Panc1 (cell line): Measurements from ENCODE around the gene ADAMTS9. TPM values are rescaled to one million over a fixed set of nuclear protein-coding genes. Genes with fewer than 3 reads are reported as not detected.

Experiments used
- ATAC-seq: fragments of 200-7000 bp; cut with Tn5 transposase; 2 replicates; pipeline ENCODE4 v1.9.1; 2020; ENCODE audit warnings: mild to moderate bottlenecking, moderate library complexity
- BruUV-seq: library from RNA; stranded (reverse); fragments of 400-500 nt; replicated peaks from 2 replicates; lab custom pipeline; 2021; lab: Mats Ljungman, UMichigan
- CTCF ChIA-PET: fragments of 300-600 bp; sonication (Branson Sonifier 250); formaldehyde crosslinking; loops from one replicate; lab custom pipeline; 2022; ENCODE audit warnings: antibody characterized with exemption; lab: Charles Lee
- POLR2A ChIA-PET: fragments of 300-600 bp; sonication (Branson Sonifier 250); formaldehyde crosslinking; loops from one replicate; lab custom pipeline; 2022; ENCODE audit warnings: antibody characterized with exemption; lab: Charles Lee
- DNase-seq: peaks from one replicate; pipeline ENCODE4 v3.0.0-alpha.2; 2010; ENCODE audit warnings: low read depth, low spot score
- H3K27ac ChIP-seq: 2 replicates; pipeline ENCODE4 v1.5.1; 2011; ENCODE audit warnings: mild to moderate bottlenecking, low read length, inconsistent platforms
- H3K27me3 ChIP-seq: fragments of 200-500 bp; sonication (Bioruptor generic); 2 replicates; pipeline ENCODE4 v1.6.0; 2014; ENCODE audit warnings: low read length, inconsistent platforms; ENCODE audit not compliant: control insufficient read depth, insufficient read depth
- H3K36me3 ChIP-seq: fragments of 200-500 bp; sonication (Bioruptor generic); 2 replicates; pipeline ENCODE4 v1.5.1; 2014; ENCODE audit warnings: inconsistent platforms, mild to moderate bottlenecking, low read length, moderate library complexity; ENCODE audit not compliant: control insufficient read depth, insufficient read depth
- H3K4me1 ChIP-seq: 2 replicates; pipeline ENCODE4 v1.5.1; 2011; ENCODE audit warnings: inconsistent platforms, mild to moderate bottlenecking, low read length, moderate library complexity; ENCODE audit not compliant: control insufficient read depth, insufficient read depth
- H3K4me3 ChIP-seq, 2 experiments: 2 replicates each; pipeline ENCODE4 v1.5.1; 2011 to 2012; ENCODE audit warnings: low read depth in 2 of 2, low read length in 2 of 2, mild to moderate bottlenecking in 2 of 2, inconsistent platforms in 1 of 2, moderate library complexity in 1 of 2
- H3K9me3 ChIP-seq: fragments of 200-500 bp; sonication (Bioruptor generic); 2 replicates; pipeline ENCODE4 v1.5.1; 2014; ENCODE audit warnings: low read depth, mild to moderate bottlenecking, inconsistent platforms, low read length, moderate library complexity; ENCODE audit not compliant: control insufficient read depth, insufficient read depth
- POLR2AphosphoS5 ChIP-seq: IDR thresholded peaks from 2 replicates; pipeline ENCODE4 v1.6.1; 2012; ENCODE audit warnings: mild to moderate bottlenecking, low read depth, low read length, moderate library complexity
- SIN3A ChIP-seq: IDR thresholded peaks from 2 replicates; pipeline ENCODE4 v1.6.1; 2012; ENCODE audit warnings: low read depth, mild to moderate bottlenecking, low read length, moderate library complexity, borderline replicate concordance; ENCODE audit not compliant: insufficient read depth
- TCF7L2 ChIP-seq: IDR thresholded peaks from 2 replicates; pipeline ENCODE4 v1.6.1; 2011; ENCODE audit warnings: mild to moderate bottlenecking, low read depth, low read length, inconsistent platforms
- in situ Hi-C: cut with HindIII; loops from 2 replicates; pipeline ENCODE4 v1.10.0; 2016; ENCODE audit warnings: low sequenced_read_pairs, low pct_unique_long_range_greater_than_20kb
- intact Hi-C: fragments of 100-400 bp; cut with micrococcal nuclease; formaldehyde crosslinking; loops from one replicate; pipeline ENCODE4 v1.10.0; 2022; ENCODE audit not compliant: unreplicated experiment
- total RNA-seq: library from RNA; stranded (reverse); gene quantifications from one replicate; pipeline ENCODE4 v1.2.1, GENCODE V29; 2021; ENCODE audit not compliant: unreplicated experiment
- TF ChIP-seq, protein P1 (sequence below), 2 experiments: IDR thresholded peaks; 2 replicates each; pipeline ENCODE4 v1.6.1; 2011 to 2012; ENCODE audit warnings: low read depth in 2 of 2, control low read depth in 1 of 2, low read length in 1 of 2, mild to moderate bottlenecking in 1 of 2, moderate library complexity in 1 of 2; ENCODE audit not compliant: insufficient read depth in 1 of 2
- TF ChIP-seq, protein P2 (sequence below): fragments of 450-650 bp; IDR thresholded peaks from 2 replicates; pipeline ENCODE4 v1.5.1; 2017; ENCODE audit warnings: mild to moderate bottlenecking

Gene ADAMTS9
- total RNA-seq, 1 experiment from 2014 or later = 0.05 TPM

GRCh38 chr3:64645243-64645642 is 42.6 kb downstream of the ADAMTS9 start:
- TF ChIP-seq POLR2AphosphoS5 (no peak), TCF7L2 (no peak), SIN3A (no peak)
- TF ChIP-seq, protein P1, sequence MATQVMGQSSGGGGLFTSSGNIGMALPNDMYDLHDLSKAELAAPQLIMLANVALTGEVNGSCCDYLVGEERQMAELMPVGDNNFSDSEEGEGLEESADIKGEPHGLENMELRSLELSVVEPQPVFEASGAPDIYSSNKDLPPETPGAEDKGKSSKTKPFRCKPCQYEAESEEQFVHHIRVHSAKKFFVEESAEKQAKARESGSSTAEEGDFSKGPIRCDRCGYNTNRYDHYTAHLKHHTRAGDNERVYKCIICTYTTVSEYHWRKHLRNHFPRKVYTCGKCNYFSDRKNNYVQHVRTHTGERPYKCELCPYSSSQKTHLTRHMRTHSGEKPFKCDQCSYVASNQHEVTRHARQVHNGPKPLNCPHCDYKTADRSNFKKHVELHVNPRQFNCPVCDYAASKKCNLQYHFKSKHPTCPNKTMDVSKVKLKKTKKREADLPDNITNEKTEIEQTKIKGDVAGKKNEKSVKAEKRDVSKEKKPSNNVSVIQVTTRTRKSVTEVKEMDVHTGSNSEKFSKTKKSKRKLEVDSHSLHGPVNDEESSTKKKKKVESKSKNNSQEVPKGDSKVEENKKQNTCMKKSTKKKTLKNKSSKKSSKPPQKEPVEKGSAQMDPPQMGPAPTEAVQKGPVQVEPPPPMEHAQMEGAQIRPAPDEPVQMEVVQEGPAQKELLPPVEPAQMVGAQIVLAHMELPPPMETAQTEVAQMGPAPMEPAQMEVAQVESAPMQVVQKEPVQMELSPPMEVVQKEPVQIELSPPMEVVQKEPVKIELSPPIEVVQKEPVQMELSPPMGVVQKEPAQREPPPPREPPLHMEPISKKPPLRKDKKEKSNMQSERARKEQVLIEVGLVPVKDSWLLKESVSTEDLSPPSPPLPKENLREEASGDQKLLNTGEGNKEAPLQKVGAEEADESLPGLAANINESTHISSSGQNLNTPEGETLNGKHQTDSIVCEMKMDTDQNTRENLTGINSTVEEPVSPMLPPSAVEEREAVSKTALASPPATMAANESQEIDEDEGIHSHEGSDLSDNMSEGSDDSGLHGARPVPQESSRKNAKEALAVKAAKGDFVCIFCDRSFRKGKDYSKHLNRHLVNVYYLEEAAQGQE (IDR thresholded peaks at IDR 0.05; ENCODE audit: insufficient read depth in 1 of 2, low read depth in 2 of 2, low read length in 1 of 2) = no peak
- TF ChIP-seq, protein P2, sequence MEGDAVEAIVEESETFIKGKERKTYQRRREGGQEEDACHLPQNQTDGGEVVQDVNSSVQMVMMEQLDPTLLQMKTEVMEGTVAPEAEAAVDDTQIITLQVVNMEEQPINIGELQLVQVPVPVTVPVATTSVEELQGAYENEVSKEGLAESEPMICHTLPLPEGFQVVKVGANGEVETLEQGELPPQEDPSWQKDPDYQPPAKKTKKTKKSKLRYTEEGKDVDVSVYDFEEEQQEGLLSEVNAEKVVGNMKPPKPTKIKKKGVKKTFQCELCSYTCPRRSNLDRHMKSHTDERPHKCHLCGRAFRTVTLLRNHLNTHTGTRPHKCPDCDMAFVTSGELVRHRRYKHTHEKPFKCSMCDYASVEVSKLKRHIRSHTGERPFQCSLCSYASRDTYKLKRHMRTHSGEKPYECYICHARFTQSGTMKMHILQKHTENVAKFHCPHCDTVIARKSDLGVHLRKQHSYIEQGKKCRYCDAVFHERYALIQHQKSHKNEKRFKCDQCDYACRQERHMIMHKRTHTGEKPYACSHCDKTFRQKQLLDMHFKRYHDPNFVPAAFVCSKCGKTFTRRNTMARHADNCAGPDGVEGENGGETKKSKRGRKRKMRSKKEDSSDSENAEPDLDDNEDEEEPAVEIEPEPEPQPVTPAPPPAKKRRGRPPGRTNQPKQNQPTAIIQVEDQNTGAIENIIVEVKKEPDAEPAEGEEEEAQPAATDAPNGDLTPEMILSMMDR = no peak
- Histone ChIP-seq H3K27ac (no peak overlapping the region), H3K36me3 (no peaks in the 10 kb centered on the region), H3K4me1 (no peaks in the 10 kb centered on the region), H3K9me3 (no peaks in the 10 kb centered on the region), H3K27me3 (no peaks in the 10 kb centered on the region), H3K4me3 (no peak overlapping the region)
- POLR2A ChIA-PET = no interaction called here
- intact Hi-C loops = no loop called here
- ATAC-seq (no peak), DNase-seq (no peak)
- in situ Hi-C loops = no loop called here
- CTCF ChIA-PET = no interaction called here
- no TSS peak for BruUV-seq

DNA sequence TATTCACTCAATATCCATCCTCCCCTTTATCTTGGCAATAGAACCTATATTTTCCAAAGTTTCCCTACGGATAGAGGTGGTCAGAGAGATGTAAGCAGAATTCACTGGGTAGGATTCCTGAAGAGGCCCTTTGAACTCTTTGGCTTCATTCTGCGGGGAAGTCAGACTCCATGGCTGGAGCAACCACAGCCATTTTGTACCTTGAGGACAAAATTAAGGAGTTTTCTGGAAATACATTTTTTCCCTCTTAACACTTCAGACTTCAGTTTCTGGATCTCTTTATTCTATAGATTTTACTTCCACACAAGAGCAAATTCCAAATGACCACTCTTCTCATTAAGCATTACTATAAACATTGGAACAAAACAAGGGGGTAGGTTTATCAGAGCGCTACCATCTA is 43.3 kb downstream of the ADAMTS9 start:
- ATAC-seq (no peak), DNase-seq (no peak)
- no peaks in the 10 kb centered on the region for H3K4me1 ChIP-seq
- intact Hi-C loops (no loop called here), in situ Hi-C loops (no loop called here)
- no TSS peak for BruUV-seq
- H3K9me3 ChIP-seq = no peaks in the 10 kb centered on the region
- no peaks in the 10 kb centered on the region for H3K36me3 ChIP-seq
- TF ChIP-seq TCF7L2 = no peak
- H3K27me3 ChIP-seq = no peaks in the 10 kb centered on the region
- CTCF ChIA-PET = no interaction called here
- POLR2A ChIA-PET = no interaction called here
- no peak overlapping the region for H3K27ac ChIP-seq
- H3K4me3 ChIP-seq = no peak overlapping the region

GRCh38 chr3:64642327-64643151 is 45.3 kb downstream of the ADAMTS9 start:
- ChIA-PET CTCF (no interaction called here), POLR2A (no interaction called here)
- Histone ChIP-seq H3K4me3 (no peak overlapping the region), H3K4me1 (no peaks in the 10 kb centered on the region), H3K27me3 (no peaks in the 10 kb centered on the region), H3K27ac (no peak overlapping the region), H3K36me3 (no peaks in the 10 kb centered on the region), H3K9me3 (no peaks in the 10 kb centered on the region)
- intact Hi-C loops = no loop called here
- ATAC-seq = no peak
- BruUV-seq = no TSS peak
- in situ Hi-C loops = no loop called here
- TF ChIP-seq SIN3A (no peak), POLR2AphosphoS5 (no peak), TCF7L2 (no peak)
- TF ChIP-seq, protein P2 = no peak
- TF ChIP-seq, protein P1 (IDR thresholded peaks at IDR 0.05; ENCODE audit: insufficient read depth in 1 of 2, low read depth in 2 of 2, low read length in 1 of 2) = no peak
- DNase-seq = no peak
